Neuron (in vitro differentiated cells): ENCODE measurements around the gene HUWE1.

Experiments
- H2AFZ ChIP-seq: one replicate; pipeline ENCODE4 v1.6.1; 2013; ENCODE audit warnings: low read depth, mild to moderate bottlenecking, inconsistent platforms, low read length, moderate library complexity
- H3K27me3 ChIP-seq: one replicate; pipeline ENCODE4 v1.6.1; 2013; ENCODE audit warnings: low read length; ENCODE audit not compliant: insufficient read depth
- H3K36me3 ChIP-seq: one replicate; pipeline ENCODE4 v1.6.1; 2013; ENCODE audit warnings: low read length; ENCODE audit not compliant: insufficient read depth
- H3K4me1 ChIP-seq: one replicate; pipeline ENCODE4 v1.6.1; 2013; ENCODE audit warnings: low read length; ENCODE audit not compliant: insufficient read depth
- H3K4me3 ChIP-seq: 2 replicates; pipeline ENCODE4 v1.5.1; 2013; ENCODE audit warnings: mild to moderate bottlenecking, low read length, moderate library complexity
- H3K9me3 ChIP-seq: one replicate; pipeline ENCODE4 v1.6.1; 2013; ENCODE audit warnings: low read length

Gene HUWE1

GRCh38 chrX:53681661-53682060 lies 4.9 kb downstream of the HUWE1 start:
- H3K36me3 ChIP-seq = peaks cover 18% of the 10 kb centered on the region
- no peak overlapping the region for H2AFZ ChIP-seq
- no peaks in the 10 kb centered on the region for H3K27me3 ChIP-seq
- peaks cover 10% of the 10 kb centered on the region for H3K4me1 ChIP-seq
- no peaks in the 10 kb centered on the region for H3K9me3 ChIP-seq
- no peak overlapping the region for H3K4me3 ChIP-seq

GRCh38 chrX:53678667-53679066 lies 7.9 kb downstream of the HUWE1 start:
- Histone ChIP-seq H3K4me3 (no peak overlapping the region), H3K9me3 (no peaks in the 10 kb centered on the region), H3K36me3 (peaks cover 32% of the 10 kb centered on the region), H3K4me1 (peaks cover 10% of the 10 kb centered on the region), H2AFZ (no peak overlapping the region), H3K27me3 (no peaks in the 10 kb centered on the region)

- Histone ChIP-seq H3K4me3 (no peak overlapping the region), H3K36me3 (peaks cover 34% of the 10 kb centered on the region), H3K9me3 (no peaks in the 10 kb centered on the region), H2AFZ (no peak overlapping the region), H3K27me3 (no peaks in the 10 kb centered on the region), H3K4me1 (peaks cover 7% of the 10 kb centered on the region)
Measured at GRCh38 chrX:53677286-53677685, 9.2 kb downstream of the HUWE1 start.

GRCh38 chrX:53674581-53674980 lies 11.9 kb downstream of the HUWE1 start:
- Histone ChIP-seq H3K36me3 (peaks cover 38% of the 10 kb centered on the region), H3K4me3 (no peak overlapping the region), H3K4me1 (no peaks in the 10 kb centered on the region), H2AFZ (no peak overlapping the region), H3K27me3 (no peaks in the 10 kb centered on the region), H3K9me3 (no peaks in the 10 kb centered on the region)

DNA sequence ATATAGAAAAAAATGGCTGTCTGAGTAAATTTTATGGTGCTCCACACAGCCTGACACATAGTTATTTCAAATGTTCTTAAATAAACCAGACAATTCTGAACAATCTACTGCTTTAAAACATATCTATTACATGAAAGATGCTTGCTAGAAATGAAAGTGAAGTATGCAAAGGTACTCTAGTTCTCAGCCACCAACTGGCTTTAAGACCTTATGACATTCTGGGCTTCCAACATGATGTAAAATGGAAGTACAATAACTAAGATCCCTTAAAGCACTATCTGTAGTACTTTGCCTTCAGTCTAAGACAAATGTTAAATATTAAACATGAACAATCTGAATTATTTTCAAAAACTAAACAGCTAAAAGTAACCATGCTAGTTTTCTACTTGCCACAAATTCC lies 17.3 kb downstream of the HUWE1 start:
- Histone ChIP-seq H3K4me1 (no peaks in the 10 kb centered on the region), H2AFZ (no peak overlapping the region), H3K4me3 (no peak overlapping the region), H3K27me3 (no peaks in the 10 kb centered on the region), H3K9me3 (no peaks in the 10 kb centered on the region), H3K36me3 (peaks cover 28% of the 10 kb centered on the region)

DNA sequence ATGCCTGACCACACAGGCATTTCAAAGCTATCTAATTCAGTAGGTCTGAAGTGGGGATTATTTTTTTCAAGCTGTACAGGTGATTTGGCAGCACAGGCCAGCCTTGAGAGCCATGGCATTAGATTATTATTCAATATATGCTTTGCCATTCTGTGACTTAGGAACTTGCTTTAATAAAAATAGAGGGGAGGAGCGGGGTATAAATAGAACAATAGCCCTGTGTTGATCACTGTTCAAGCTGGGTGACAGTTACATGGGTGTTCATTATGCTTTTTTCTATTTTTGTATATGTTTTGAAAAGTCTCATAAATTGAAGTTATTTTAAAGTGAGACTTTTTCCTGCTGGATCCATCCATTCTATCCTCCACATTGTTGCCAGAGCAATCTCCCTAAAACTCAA lies 20.3 kb downstream of the HUWE1 start:
- H3K4me1 ChIP-seq = no peaks in the 10 kb centered on the region
- peaks cover 27% of the 10 kb centered on the region for H3K36me3 ChIP-seq
- H3K9me3 ChIP-seq = no peaks in the 10 kb centered on the region
- no peak overlapping the region for H3K4me3 ChIP-seq
- no peak overlapping the region for H2AFZ ChIP-seq
- no peaks in the 10 kb centered on the region for H3K27me3 ChIP-seq

GRCh38 chrX:53660004-53660403 lies 26.5 kb downstream of the HUWE1 start:
- no peaks in the 10 kb centered on the region for H3K9me3 ChIP-seq
- H3K36me3 ChIP-seq = peaks cover 9% of the 10 kb centered on the region
- no peak overlapping the region for H2AFZ ChIP-seq
- H3K4me1 ChIP-seq = no peaks in the 10 kb centered on the region
- no peak overlapping the region for H3K4me3 ChIP-seq
- H3K27me3 ChIP-seq = no peaks in the 10 kb centered on the region

- Histone ChIP-seq H3K9me3 (no peaks in the 10 kb centered on the region), H3K27me3 (no peaks in the 10 kb centered on the region), H3K4me1 (no peaks in the 10 kb centered on the region), H2AFZ (no peak overlapping the region), H3K36me3 (peaks cover 7% of the 10 kb centered on the region), H3K4me3 (no peak overlapping the region)
Measured at GRCh38 chrX:53659039-53659438, 27.5 kb downstream of the HUWE1 start.

GRCh38 chrX:53656845-53657244 lies 29.7 kb downstream of the HUWE1 start:
- Histone ChIP-seq H3K9me3 (no peaks in the 10 kb centered on the region), H2AFZ (no peak overlapping the region), H3K27me3 (no peaks in the 10 kb centered on the region), H3K4me1 (no peaks in the 10 kb centered on the region), H3K4me3 (no peak overlapping the region), H3K36me3 (peaks cover 17% of the 10 kb centered on the region)

- Histone ChIP-seq H3K36me3 (peaks cover 34% of the 10 kb centered on the region), H2AFZ (no peak overlapping the region), H3K4me3 (no peak overlapping the region)
Measured at GRCh38 chrX:53654376-53654775, 32.1 kb downstream of the HUWE1 start.

GRCh38 chrX:53644751-53645150 lies 41.8 kb downstream of the HUWE1 start:
- H2AFZ ChIP-seq = no peak overlapping the region
- no peak overlapping the region for H3K4me3 ChIP-seq
- H3K27me3 ChIP-seq = no peaks in the 10 kb centered on the region
- H3K9me3 ChIP-seq = no peaks in the 10 kb centered on the region
- H3K36me3 ChIP-seq = peaks cover 49% of the 10 kb centered on the region
- no peaks in the 10 kb centered on the region for H3K4me1 ChIP-seq

More at GRCh38 chrX:53654376-53654775, 32.1 kb downstream of the HUWE1 start:
- Histone ChIP-seq H3K27me3 (no peaks in the 10 kb centered on the region), H3K9me3 (no peaks in the 10 kb centered on the region), H3K4me1 (no peaks in the 10 kb centered on the region)

DNA sequence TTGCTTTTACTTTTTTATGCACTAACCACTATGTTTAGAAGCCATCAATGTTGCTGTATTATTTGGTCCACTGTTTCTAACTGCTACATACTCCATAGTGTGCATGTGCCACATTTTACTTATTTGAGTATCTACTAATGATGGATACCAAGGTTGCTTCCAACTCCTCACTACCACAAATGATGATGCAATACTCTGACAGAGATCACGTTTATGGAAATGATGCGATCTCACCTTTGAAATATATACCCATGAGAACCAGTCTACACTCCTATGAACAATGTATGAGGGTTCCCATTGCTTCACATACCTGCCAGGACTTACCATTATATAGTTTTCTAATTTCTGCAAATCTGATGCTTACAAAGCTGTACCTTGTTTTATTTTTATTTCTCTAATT lies 44.2 kb downstream of the HUWE1 start:
- no peaks in the 10 kb centered on the region for H3K4me1 ChIP-seq
- H3K36me3 ChIP-seq = peaks cover 37% of the 10 kb centered on the region
- no peaks in the 10 kb centered on the region for H3K27me3 ChIP-seq
- no peak overlapping the region for H2AFZ ChIP-seq
- no peaks in the 10 kb centered on the region for H3K9me3 ChIP-seq
- no peak overlapping the region for H3K4me3 ChIP-seq

GRCh38 chrX:53639257-53639656 lies 47.3 kb downstream of the HUWE1 start:
- no peaks in the 10 kb centered on the region for H3K27me3 ChIP-seq
- no peaks in the 10 kb centered on the region for H3K9me3 ChIP-seq
- H3K4me3 ChIP-seq = no peak overlapping the region
- peaks cover 27% of the 10 kb centered on the region for H3K36me3 ChIP-seq
- no peaks in the 10 kb centered on the region for H3K4me1 ChIP-seq
- no peak overlapping the region for H2AFZ ChIP-seq

DNA sequence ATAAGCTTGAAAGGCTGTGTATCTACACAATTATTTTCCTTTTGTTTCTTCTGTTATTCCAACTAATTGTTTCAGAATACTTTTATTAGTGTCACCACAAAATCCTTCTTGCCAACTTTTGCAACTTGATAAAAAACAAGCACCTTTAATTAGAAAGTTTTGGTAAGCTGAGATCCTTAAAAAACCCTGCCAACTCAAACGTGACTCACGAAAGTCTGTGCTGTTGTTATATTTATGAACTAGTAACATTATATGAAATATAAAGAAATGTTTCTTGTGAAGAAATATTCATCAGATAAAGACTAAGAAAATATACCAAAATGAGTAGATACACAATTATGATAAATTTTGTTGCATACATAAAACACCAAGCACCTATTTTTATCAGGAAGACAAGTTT lies 49.0 kb downstream of the HUWE1 start:
- Histone ChIP-seq H3K9me3 (no peaks in the 10 kb centered on the region), H3K4me3 (no peak overlapping the region), H2AFZ (no peak overlapping the region), H3K4me1 (no peaks in the 10 kb centered on the region), H3K27me3 (no peaks in the 10 kb centered on the region), H3K36me3 (peaks cover 32% of the 10 kb centered on the region)
